HepG2 (cell line): Measurements from ENCODE around the gene FUZ. TPM values are rescaled to one million over a fixed set of nuclear protein-coding genes. Genes with fewer than 3 reads are reported as not detected.

Experiments
- DMAP1 ChIP-seq: IDR thresholded peaks from 2 replicates; pipeline ENCODE4 v1.6.1; 2016
- EEA1 ChIP-seq: sonication (generic); formaldehyde crosslinking; IDR thresholded peaks from 2 replicates; pipeline ENCODE4 v1.5.1; 2020; ENCODE audit warnings: mild to moderate bottlenecking, missing genetic modification reagents, borderline replicate concordance
- GZF1 ChIP-seq: sonication (generic); formaldehyde crosslinking; IDR thresholded peaks from 2 replicates; pipeline ENCODE4 v1.5.1; 2020; ENCODE audit warnings: mild to moderate bottlenecking, missing genetic modification reagents
- HNF4A ChIP-seq: sonication (generic); formaldehyde crosslinking; IDR thresholded peaks from 2 replicates; pipeline ENCODE4 v1.4.0; 2020; ENCODE audit warnings: missing genetic modification reagents
- IRX3 ChIP-seq: sonication (generic); formaldehyde crosslinking; IDR thresholded peaks from 2 replicates; pipeline ENCODE4 v1.8.1; 2023; ENCODE audit warnings: mild to moderate bottlenecking, low read depth, missing genetic modification reagents, borderline replicate concordance
- JUNB ChIP-seq: sonication (generic); formaldehyde crosslinking; IDR thresholded peaks from 2 replicates; pipeline ENCODE4 v1.8.0; 2022; ENCODE audit warnings: missing genetic modification reagents, mild to moderate bottlenecking, borderline replicate concordance
- KAT7 ChIP-seq: IDR thresholded peaks from 2 replicates; pipeline ENCODE4 v1.6.1; 2018; ENCODE audit warnings: borderline replicate concordance, missing compliant biosample characterization
- KLF16 ChIP-seq, 2 experiments: sonication (generic) in 1 of 2; formaldehyde crosslinking in 1 of 2; IDR thresholded peaks; 2 replicates each; pipeline versions ENCODE4 v1.6.1 to v1.8.0; 2016 to 2023; ENCODE audit warnings: missing genetic modification reagents in 2 of 2, missing compliant biosample characterization in 1 of 2
- LCORL ChIP-seq, 2 experiments: fragments of 450-650 bp in 1 of 2; sonication (generic) in 1 of 2; formaldehyde crosslinking in 1 of 2; IDR thresholded peaks; 2 replicates each; pipeline versions ENCODE4 v1.5.0 to v1.6.1; 2017 to 2020; ENCODE audit warnings: antibody characterized with exemption in 1 of 2, missing genetic modification reagents in 1 of 2
- MEIS2 ChIP-seq: sonication (generic); formaldehyde crosslinking; IDR thresholded peaks from 2 replicates; pipeline ENCODE4 v1.9.0; 2021; ENCODE audit warnings: mild to moderate bottlenecking, missing genetic modification reagents
- MXD1 ChIP-seq: sonication (generic); formaldehyde crosslinking; IDR thresholded peaks from 2 replicates; pipeline ENCODE4 v1.4.0; 2020; ENCODE audit warnings: mild to moderate bottlenecking, missing genetic modification reagents
- MYC ChIP-seq: sonication (generic); formaldehyde crosslinking; IDR thresholded peaks from 2 replicates; pipeline ENCODE4 v1.9.0; 2021; ENCODE audit warnings: missing genetic modification reagents, borderline replicate concordance
- NFKBIZ ChIP-seq: IDR thresholded peaks from 2 replicates; pipeline ENCODE4 v1.6.1; 2018; ENCODE audit warnings: missing genetic modification reagents, missing compliant biosample characterization
- POLR2AphosphoS5 ChIP-seq: IDR thresholded peaks from 2 replicates; pipeline ENCODE4 v1.6.1; 2012; ENCODE audit warnings: low read depth, low read length
- RBFOX2 ChIP-seq: fragments of 200-400 bp; formaldehyde crosslinking; IDR thresholded peaks from 2 replicates; pipeline ENCODE4 v1.6.1; 2017; ENCODE audit warnings: low read depth, mild to moderate bottlenecking, low read length
- RFX1 ChIP-seq: fragments of 450-650 bp; IDR thresholded peaks from 2 replicates; pipeline ENCODE4 v1.6.1; 2017
- SAP130 ChIP-seq: IDR thresholded peaks from 2 replicates; pipeline ENCODE4 v1.6.1; 2016; ENCODE audit warnings: low read depth
- ZFP82 ChIP-seq: sonication (generic); formaldehyde crosslinking; IDR thresholded peaks from 2 replicates; pipeline ENCODE4 v1.5.1; 2020; ENCODE audit warnings: mild to moderate bottlenecking, missing genetic modification reagents, borderline replicate concordance
- ZNF263 ChIP-seq: sonication (generic); formaldehyde crosslinking; IDR thresholded peaks from 2 replicates; pipeline ENCODE4 v1.4.0; 2020; ENCODE audit warnings: missing genetic modification reagents
- ZNF33B ChIP-seq: sonication (generic); formaldehyde crosslinking; IDR thresholded peaks from 2 replicates; pipeline ENCODE4 v1.5.1; 2020; ENCODE audit warnings: mild to moderate bottlenecking, missing genetic modification reagents
- ZNF451 ChIP-seq: sonication (generic); formaldehyde crosslinking; IDR thresholded peaks from 2 replicates; pipeline ENCODE4 v1.5.0; 2020; ENCODE audit warnings: mild to moderate bottlenecking, missing genetic modification reagents
- ZNF501 ChIP-seq: sonication (generic); formaldehyde crosslinking; IDR thresholded peaks from 2 replicates; pipeline ENCODE4 v1.5.1; 2020; ENCODE audit warnings: mild to moderate bottlenecking, moderate library complexity, missing genetic modification reagents
- ZNF605 ChIP-seq: sonication (generic); formaldehyde crosslinking; IDR thresholded peaks from 2 replicates; pipeline ENCODE4 v1.8.0; 2022; ENCODE audit warnings: mild to moderate bottlenecking, missing genetic modification reagents
- ZNF768 ChIP-seq: sonication (generic); formaldehyde crosslinking; IDR thresholded peaks from 2 replicates; pipeline ENCODE4 v1.4.0; 2020; ENCODE audit warnings: missing genetic modification reagents
- ZNF781 ChIP-seq: sonication (generic); formaldehyde crosslinking; IDR thresholded peaks from 2 replicates; pipeline ENCODE4 v1.5.1; 2020; ENCODE audit warnings: borderline replicate concordance, mild to moderate bottlenecking, missing genetic modification reagents; ENCODE audit errors: not compliant biosample characterization
- polyA plus RNA-seq, 8 experiments: library from polyadenylated mRNA; depleted of rRNA in 3 of 8; stranded (reverse) in 7 of 8; unstranded in 1 of 8; fragments of >200 nt; fragmentation: Illumina TruSeq in 4 of 8; extraction: Trizol in 4 of 8; gene quantifications; 2 replicates each; pipeline versions ENCODE4 v1.2.1 to v1.2.3, GENCODE V29; 2011 to 2016; ENCODE audit warnings: low read depth in 4 of 8, missing spikeins in 1 of 8, mixed read lengths in 1 of 8; ENCODE audit not compliant: insufficient read depth in 1 of 8
- total RNA-seq, 5 experiments: library from RNA; depleted of rRNA; stranded (reverse); fragments of >200 nt; fragmentation: Illumina TruSeq; extraction: Trizol; gene quantifications; 2 replicates each; pipeline ENCODE4 v1.2.3, GENCODE V29; 2016; ENCODE audit warnings: low read depth in 1 of 5
- TF ChIP-seq, protein P1 (sequence below): sonication (generic); formaldehyde crosslinking; IDR thresholded peaks from 2 replicates; pipeline ENCODE4 v1.4.0; 2020; ENCODE audit warnings: missing genetic modification reagents

FUZ gene
- total and polyA plus RNA-seq, 2 of the 13 experiments (the other 11 are each of a cell fraction or from before 2014, with no cell fraction given), result 0.08 TPM; not detected in 1

- TF ChIP-seq ZFP82 (CRISPR knock-in tag), result 0 out of 2 replicates have a peak, but pooled peaks have one; percentile 32
- TF ChIP-seq JUNB, result no peak
- 0 out of 2 replicates have a peak, but pooled peaks have one; percentile 27 for TF ChIP-seq EEA1 (CRISPR knock-in tag)
- peak; percentile 80 for TF ChIP-seq RBFOX2
- TF ChIP-seq MXD1 (CRISPR knock-in tag), result no peak
- TF ChIP-seq ZNF263 (CRISPR knock-in tag), result no peak
- peak; percentile 70; the same call in 1 of the 2 replicates for TF ChIP-seq ZNF501
- TF ChIP-seq ZNF768 (CRISPR knock-in tag), result peak; percentile 43; the same call in 1 of the 2 replicates
- TF ChIP-seq ZNF33B (CRISPR knock-in tag), result peak; percentile 16; the same call in 1 of the 2 replicates
- 0 out of 2 replicates have a peak, but pooled peaks have one; percentile 5 for TF ChIP-seq HNF4A (CRISPR knock-in tag)
- TF ChIP-seq ZNF781 (CRISPR knock-in tag), result peak; percentile 61
- TF ChIP-seq DMAP1 (CRISPR knock-in tag), result peak; percentile 60; the same call in 1 of the 2 replicates
- peak; percentile 18; the same call in 1 of the 2 replicates for TF ChIP-seq MEIS2 (CRISPR knock-in tag)
- TF ChIP-seq IRX3, result no peak
- no peak for TF ChIP-seq LCORL (IDR thresholded peaks at IDR 0.05)
- no peak for TF ChIP-seq LCORL (CRISPR knock-in tag; IDR thresholded peaks at IDR 0.05)
- peak in 1 of 2 experiments; percentile 23; a peak in 1 of 4 replicates for TF ChIP-seq KLF16 (CRISPR knock-in tag; IDR thresholded peaks at IDR 0.05)
- 0 out of 2 replicates have a peak, but pooled peaks have one; percentile 56 for TF ChIP-seq GZF1 (CRISPR knock-in tag)
- peak; percentile 66 for TF ChIP-seq ZNF605
- 0 out of 2 replicates have a peak, but pooled peaks have one; percentile 33 for TF ChIP-seq KAT7 (CRISPR knock-in tag)
- peak; percentile 74; the same call in 1 of the 2 replicates for TF ChIP-seq MYC (CRISPR knock-in tag)
- peak; percentile 79 for TF ChIP-seq SAP130 (CRISPR knock-in tag)
- TF ChIP-seq RFX1, result peak; percentile 48
- TF ChIP-seq ZNF451 (CRISPR knock-in tag), result no peak
- 0 out of 2 replicates have a peak, but pooled peaks have one; percentile 37 for TF ChIP-seq NFKBIZ (CRISPR knock-in tag)
- TF ChIP-seq, protein P1, sequence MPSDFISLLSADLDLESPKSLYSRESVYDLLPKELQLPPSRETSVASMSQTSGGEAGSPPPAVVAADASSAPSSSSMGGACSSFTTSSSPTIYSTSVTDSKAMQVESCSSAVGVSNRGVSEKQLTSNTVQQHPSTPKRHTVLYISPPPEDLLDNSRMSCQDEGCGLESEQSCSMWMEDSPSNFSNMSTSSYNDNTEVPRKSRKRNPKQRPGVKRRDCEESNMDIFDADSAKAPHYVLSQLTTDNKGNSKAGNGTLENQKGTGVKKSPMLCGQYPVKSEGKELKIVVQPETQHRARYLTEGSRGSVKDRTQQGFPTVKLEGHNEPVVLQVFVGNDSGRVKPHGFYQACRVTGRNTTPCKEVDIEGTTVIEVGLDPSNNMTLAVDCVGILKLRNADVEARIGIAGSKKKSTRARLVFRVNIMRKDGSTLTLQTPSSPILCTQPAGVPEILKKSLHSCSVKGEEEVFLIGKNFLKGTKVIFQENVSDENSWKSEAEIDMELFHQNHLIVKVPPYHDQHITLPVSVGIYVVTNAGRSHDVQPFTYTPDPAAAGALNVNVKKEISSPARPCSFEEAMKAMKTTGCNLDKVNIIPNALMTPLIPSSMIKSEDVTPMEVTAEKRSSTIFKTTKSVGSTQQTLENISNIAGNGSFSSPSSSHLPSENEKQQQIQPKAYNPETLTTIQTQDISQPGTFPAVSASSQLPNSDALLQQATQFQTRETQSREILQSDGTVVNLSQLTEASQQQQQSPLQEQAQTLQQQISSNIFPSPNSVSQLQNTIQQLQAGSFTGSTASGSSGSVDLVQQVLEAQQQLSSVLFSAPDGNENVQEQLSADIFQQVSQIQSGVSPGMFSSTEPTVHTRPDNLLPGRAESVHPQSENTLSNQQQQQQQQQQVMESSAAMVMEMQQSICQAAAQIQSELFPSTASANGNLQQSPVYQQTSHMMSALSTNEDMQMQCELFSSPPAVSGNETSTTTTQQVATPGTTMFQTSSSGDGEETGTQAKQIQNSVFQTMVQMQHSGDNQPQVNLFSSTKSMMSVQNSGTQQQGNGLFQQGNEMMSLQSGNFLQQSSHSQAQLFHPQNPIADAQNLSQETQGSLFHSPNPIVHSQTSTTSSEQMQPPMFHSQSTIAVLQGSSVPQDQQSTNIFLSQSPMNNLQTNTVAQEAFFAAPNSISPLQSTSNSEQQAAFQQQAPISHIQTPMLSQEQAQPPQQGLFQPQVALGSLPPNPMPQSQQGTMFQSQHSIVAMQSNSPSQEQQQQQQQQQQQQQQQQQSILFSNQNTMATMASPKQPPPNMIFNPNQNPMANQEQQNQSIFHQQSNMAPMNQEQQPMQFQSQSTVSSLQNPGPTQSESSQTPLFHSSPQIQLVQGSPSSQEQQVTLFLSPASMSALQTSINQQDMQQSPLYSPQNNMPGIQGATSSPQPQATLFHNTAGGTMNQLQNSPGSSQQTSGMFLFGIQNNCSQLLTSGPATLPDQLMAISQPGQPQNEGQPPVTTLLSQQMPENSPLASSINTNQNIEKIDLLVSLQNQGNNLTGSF (CRISPR knock-in tag), result 0 out of 2 replicates have a peak, but pooled peaks have one; percentile 47
- TF ChIP-seq POLR2AphosphoS5, result peak; percentile 63
These were observed 5.0 kb upstream of the FUZ start, which contains the start of gene MED25 (continued) for GRCh38 chr19:49817964-49818648.
